OCI-LY3 (cell line): ENCODE results near the gene GID8.

ENCODE experiments used
- H2AFZ ChIP-seq: fragments of 200-600, 300-600 bp; shearing (Covaris generic); 2 replicates; pipeline ENCODE4 v1.6.0; 2014; ENCODE audit warnings: antibody characterized with exemption, low read depth, low read length
- H3K27ac ChIP-seq: fragments of 200-600, 300-600 bp; sonication (generic); 2 replicates; pipeline ENCODE4 v1.5.1; 2014; ENCODE audit warnings: mild to moderate bottlenecking, low read length, moderate library complexity, mixed read lengths
- H3K27me3 ChIP-seq: fragments of 200-600, 300-600 bp; sonication (generic); 2 replicates; pipeline ENCODE4 v1.6.1; 2014; ENCODE audit warnings: low read depth, low read length, mixed read lengths
- H3K36me3 ChIP-seq: fragments of 200-600, 300-600 bp; sonication (generic); replicated peaks from 2 replicates; pipeline ENCODE3; 2014; ENCODE audit warnings: low read depth, low read length, mixed read lengths
- H3K4me1 ChIP-seq: fragments of 300-600, 200-600 bp; sonication (generic); 2 replicates; pipeline ENCODE4 v1.6.1; 2014; ENCODE audit warnings: low read length, mixed read lengths
- H3K4me2 ChIP-seq: fragments of 200-600, 300-600 bp; sonication (generic); 2 replicates; pipeline ENCODE4 v1.6.1; 2014; ENCODE audit warnings: low read length, mixed read lengths
- H3K4me3 ChIP-seq: fragments of 300-600, 200-600 bp; sonication (generic); 2 replicates; pipeline ENCODE4 v1.5.1; 2014; ENCODE audit warnings: antibody characterized with exemption, mild to moderate bottlenecking, low read length, moderate library complexity
- H3K79me2 ChIP-seq: fragments of 300-600, 200-600 bp; shearing (Covaris generic); 2 replicates; pipeline ENCODE4 v1.6.1; 2014; ENCODE audit warnings: mild to moderate bottlenecking, low read length, mixed read lengths
- H3K9ac ChIP-seq: fragments of 300-600, 200-600 bp; shearing (Covaris generic); 2 replicates; pipeline ENCODE4 v1.6.0; 2014; ENCODE audit warnings: mild to moderate bottlenecking, low read length, moderate library complexity
- H3K9me3 ChIP-seq: fragments of 200-600, 300-600 bp; shearing (Covaris generic); 2 replicates; pipeline ENCODE4 v1.6.1; 2014; ENCODE audit warnings: low read length, mixed read lengths; ENCODE audit not compliant: insufficient read depth
- H4K20me1 ChIP-seq: fragments of 200-600, 300-600 bp; sonication (generic); 2 replicates; pipeline ENCODE4 v1.6.1; 2016; ENCODE audit warnings: low read length, mixed read lengths; ENCODE audit not compliant: insufficient read depth
- CTCF ChIP-seq: fragments of 200-600, 300-600 bp; sonication (generic); IDR thresholded peaks from 2 replicates; pipeline ENCODE4 v1.5.1; 2014; ENCODE audit warnings: antibody characterized with exemption, low read length, low read depth
- EZH2phosphoT487 ChIP-seq: fragments of 200-600 bp; shearing (Covaris generic); IDR thresholded peaks from 2 replicates; pipeline ENCODE4 v1.6.1; 2018; ENCODE audit warnings: antibody characterized with exemption, mixed run types, low read depth

GID8 gene

DNA sequence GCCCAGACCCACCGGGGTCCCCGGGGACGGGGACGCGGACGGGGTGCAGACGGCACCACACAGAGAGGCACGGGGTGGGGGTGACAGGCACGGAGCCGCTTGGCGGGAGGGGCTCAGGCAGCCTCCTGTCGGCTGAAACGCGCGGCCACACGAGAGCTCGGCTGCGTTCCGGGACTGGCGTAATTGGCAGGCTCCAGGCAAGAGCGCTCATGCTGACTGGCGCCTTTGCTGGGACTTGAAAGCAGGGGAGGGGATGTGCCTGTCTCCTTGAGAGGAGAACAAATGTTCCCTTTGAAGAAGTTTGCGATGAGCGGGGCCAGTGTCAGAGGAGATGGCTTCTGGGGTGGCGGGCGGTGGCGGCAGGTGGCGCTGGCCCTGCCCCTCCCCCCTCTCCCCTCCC is 43.0 kb downstream of the GID8 start:
- Histone ChIP-seq H4K20me1 (no peaks in the 10 kb centered on the region), H3K4me1 (peaks cover 32% of the 10 kb centered on the region), H2AFZ (no peak overlapping the region), H3K36me3 (no peaks in the 10 kb centered on the region), H3K27ac (no peak overlapping the region), H3K9ac (no peak overlapping the region), H3K4me2 (no peak overlapping the region), H3K9me3 (no peaks in the 10 kb centered on the region), H3K27me3 (peaks cover 28% of the 10 kb centered on the region), H3K4me3 (no peak overlapping the region), H3K79me2 (no peaks in the 10 kb centered on the region)
- no peak for TF ChIP-seq CTCF
- no peak for TF ChIP-seq EZH2phosphoT487

DNA sequence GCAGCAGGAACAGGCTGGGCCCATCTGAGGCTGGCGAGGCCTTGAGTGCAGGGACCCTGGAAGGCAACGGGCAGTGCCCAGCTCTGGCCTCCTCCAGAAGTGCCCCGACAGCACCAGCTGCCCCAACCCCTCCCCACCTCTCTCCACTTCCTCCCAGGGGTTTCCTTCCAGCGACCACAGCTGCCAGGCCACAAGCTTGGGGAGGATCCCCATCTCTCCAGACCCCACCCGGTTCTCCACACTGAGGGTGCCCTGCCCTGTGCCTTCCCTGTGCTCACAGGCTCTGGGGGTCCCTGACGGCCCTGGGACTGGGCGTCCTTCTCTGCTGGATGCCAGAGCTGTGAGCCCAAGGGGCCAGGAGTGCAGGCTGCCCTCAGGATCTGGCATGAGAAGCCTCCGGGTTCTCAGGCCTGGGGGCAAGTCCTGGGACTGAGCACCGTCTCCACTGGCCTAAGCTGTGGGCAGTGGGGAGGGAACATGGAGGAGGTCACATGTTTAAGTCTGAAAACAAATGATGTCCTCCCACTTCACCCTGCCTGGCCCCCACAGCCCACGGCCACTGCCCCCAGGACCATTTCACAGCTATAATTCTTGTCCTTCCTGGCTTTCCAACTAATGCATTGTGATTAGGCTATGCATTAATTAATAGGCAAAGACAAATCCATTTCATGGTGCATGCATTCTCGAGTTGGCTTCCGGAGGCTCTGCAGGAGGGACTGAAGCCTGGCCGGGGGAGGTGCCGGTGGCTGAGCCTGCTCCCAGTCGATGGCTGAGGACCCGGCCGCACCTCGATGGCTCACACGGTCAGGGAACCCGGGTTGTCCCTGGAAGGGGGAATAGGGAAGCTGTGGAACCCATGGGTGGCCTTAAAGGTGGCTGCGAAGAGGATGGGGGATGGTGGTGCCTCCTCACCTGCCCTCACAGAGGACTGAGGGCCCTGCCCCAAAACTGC is 44.5 kb downstream of the GID8 start:
- no peaks in the 10 kb centered on the region for H3K9me3 ChIP-seq
- H3K9ac ChIP-seq = no peak overlapping the region
- TF ChIP-seq EZH2phosphoT487 (no peak), CTCF (no peak)
- no peak overlapping the region for H3K4me2 ChIP-seq
- no peaks in the 10 kb centered on the region for H4K20me1 ChIP-seq
- H2AFZ ChIP-seq = no peak overlapping the region
- no peaks in the 10 kb centered on the region for H3K36me3 ChIP-seq
- H3K4me1 ChIP-seq = peaks cover 23% of the 10 kb centered on the region
- H3K27me3 ChIP-seq = peaks cover 28% of the 10 kb centered on the region
- H3K4me3 ChIP-seq = no peak overlapping the region
- H3K27ac ChIP-seq = no peak overlapping the region
- no peaks in the 10 kb centered on the region for H3K79me2 ChIP-seq

GRCh38 chr20:62983210-62983609 is 45.3 kb downstream of the GID8 start:
- Histone ChIP-seq H3K27me3 (peaks cover 28% of the 10 kb centered on the region), H3K4me2 (no peak overlapping the region), H3K4me1 (peaks cover 17% of the 10 kb centered on the region), H3K4me3 (no peak overlapping the region), H3K9ac (no peak overlapping the region), H3K36me3 (no peaks in the 10 kb centered on the region), H3K9me3 (no peaks in the 10 kb centered on the region), H3K27ac (no peak overlapping the region), H4K20me1 (no peaks in the 10 kb centered on the region), H2AFZ (no peak overlapping the region), H3K79me2 (no peaks in the 10 kb centered on the region)
- no peak for TF ChIP-seq CTCF
- TF ChIP-seq EZH2phosphoT487 = no peak

- no peak overlapping the region for H2AFZ ChIP-seq
- no peak overlapping the region for H3K4me2 ChIP-seq
- no peak overlapping the region for H3K9ac ChIP-seq
- H3K27me3 ChIP-seq = peaks cover 11% of the 10 kb centered on the region; the same call in 1 of the 2 replicates
- H3K27ac ChIP-seq = no peak overlapping the region
- H3K9me3 ChIP-seq = no peaks in the 10 kb centered on the region
- TF ChIP-seq CTCF = no peak
- TF ChIP-seq EZH2phosphoT487 = no peak
- H4K20me1 ChIP-seq = no peaks in the 10 kb centered on the region
- H3K79me2 ChIP-seq = no peaks in the 10 kb centered on the region
- no peaks in the 10 kb centered on the region for H3K36me3 ChIP-seq
- H3K4me1 ChIP-seq = peaks cover 8% of the 10 kb centered on the region
- H3K4me3 ChIP-seq = no peak overlapping the region
Measured at GRCh38 chr20:62984666-62985443, 46.9 kb downstream of the GID8 start.
